ENCODE data around the gene CTDSPL2.

- no peak for TF ChIP-seq SMC3 (conservative IDR thresholded peaks at IDR 0.05; ENCODE audit: poor library complexity)
- TF ChIP-seq CTCF (IDR thresholded peaks at IDR 0.05; ENCODE audit: poor library complexity, severe bottlenecking), result no peak
- no peak for TF ChIP-seq POLR2AphosphoS5 (IDR thresholded peaks at IDR 0.05)
- no peak for TF ChIP-seq EZH2 (IDR thresholded peaks at IDR 0.05; ENCODE audit: borderline replicate concordance, insufficient read depth, low read length, poor library complexity, severe bottlenecking)
- no peak for TF ChIP-seq EP300 (conservative IDR thresholded peaks at IDR 0.05; ENCODE audit: poor library complexity, severe bottlenecking)
- no peak for TF ChIP-seq MXI1 (conservative IDR thresholded peaks at IDR 0.05; ENCODE audit: poor library complexity, severe bottlenecking)
- TF ChIP-seq TAF1 (IDR thresholded peaks at IDR 0.05; ENCODE audit: low read depth), result no peak
- TF ChIP-seq, protein P1, sequence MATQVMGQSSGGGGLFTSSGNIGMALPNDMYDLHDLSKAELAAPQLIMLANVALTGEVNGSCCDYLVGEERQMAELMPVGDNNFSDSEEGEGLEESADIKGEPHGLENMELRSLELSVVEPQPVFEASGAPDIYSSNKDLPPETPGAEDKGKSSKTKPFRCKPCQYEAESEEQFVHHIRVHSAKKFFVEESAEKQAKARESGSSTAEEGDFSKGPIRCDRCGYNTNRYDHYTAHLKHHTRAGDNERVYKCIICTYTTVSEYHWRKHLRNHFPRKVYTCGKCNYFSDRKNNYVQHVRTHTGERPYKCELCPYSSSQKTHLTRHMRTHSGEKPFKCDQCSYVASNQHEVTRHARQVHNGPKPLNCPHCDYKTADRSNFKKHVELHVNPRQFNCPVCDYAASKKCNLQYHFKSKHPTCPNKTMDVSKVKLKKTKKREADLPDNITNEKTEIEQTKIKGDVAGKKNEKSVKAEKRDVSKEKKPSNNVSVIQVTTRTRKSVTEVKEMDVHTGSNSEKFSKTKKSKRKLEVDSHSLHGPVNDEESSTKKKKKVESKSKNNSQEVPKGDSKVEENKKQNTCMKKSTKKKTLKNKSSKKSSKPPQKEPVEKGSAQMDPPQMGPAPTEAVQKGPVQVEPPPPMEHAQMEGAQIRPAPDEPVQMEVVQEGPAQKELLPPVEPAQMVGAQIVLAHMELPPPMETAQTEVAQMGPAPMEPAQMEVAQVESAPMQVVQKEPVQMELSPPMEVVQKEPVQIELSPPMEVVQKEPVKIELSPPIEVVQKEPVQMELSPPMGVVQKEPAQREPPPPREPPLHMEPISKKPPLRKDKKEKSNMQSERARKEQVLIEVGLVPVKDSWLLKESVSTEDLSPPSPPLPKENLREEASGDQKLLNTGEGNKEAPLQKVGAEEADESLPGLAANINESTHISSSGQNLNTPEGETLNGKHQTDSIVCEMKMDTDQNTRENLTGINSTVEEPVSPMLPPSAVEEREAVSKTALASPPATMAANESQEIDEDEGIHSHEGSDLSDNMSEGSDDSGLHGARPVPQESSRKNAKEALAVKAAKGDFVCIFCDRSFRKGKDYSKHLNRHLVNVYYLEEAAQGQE (IDR thresholded peaks at IDR 0.05; ENCODE audit: borderline replicate concordance), result no peak
- no peak for TF ChIP-seq RAD21 (conservative IDR thresholded peaks at IDR 0.05)
Measured at GRCh38 chr15:44468709-44469385, 41.4 kb downstream of the CTDSPL2 start.

Data from neural cell (in vitro differentiated cells).